ENCODE measurements around the gene NUDT9. TPM values are rescaled to one million over a fixed set of nuclear protein-coding genes. Genes with fewer than 3 reads are reported as not detected.

Gene NUDT9
- polyA plus RNA-seq, 4 donors: 69.7 to 79.8 (median 72.0) TPM

DNA sequence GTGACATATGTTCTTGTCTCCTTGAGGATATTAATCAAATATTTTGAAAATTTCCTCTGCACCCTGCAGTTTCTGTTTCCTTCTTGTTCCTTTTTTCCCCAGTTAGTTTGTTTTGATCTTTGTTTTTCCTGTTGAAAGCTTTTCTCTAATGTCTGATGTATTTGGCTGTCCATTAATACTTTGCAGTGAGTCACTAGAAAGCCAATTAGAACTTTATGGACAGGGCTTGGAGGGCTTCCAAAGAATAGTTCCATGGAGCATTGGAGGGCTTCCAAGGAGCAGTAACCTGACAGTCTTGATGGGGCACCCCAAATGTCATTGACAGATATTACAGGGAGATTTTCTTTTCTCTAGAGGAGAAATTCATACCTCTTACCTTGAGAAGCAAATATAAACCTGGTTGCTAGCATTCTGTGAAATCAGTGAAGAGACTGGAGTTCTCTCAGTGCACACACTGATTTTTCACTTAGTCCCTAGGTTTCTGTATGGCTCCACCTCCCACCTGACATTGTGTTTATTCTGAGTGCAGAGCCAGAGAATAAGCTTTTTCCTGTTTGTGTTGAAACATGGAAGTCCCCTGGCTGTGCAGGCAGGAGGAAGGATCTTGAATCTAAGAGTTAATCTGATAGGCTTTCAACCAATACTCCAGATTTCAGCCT lies 80.3 kb downstream of the NUDT9 start:
- no peak for DNase-seq (ENCODE audit: low read depth in 4 of 4, low spot score in 3 of 4)

DNA sequence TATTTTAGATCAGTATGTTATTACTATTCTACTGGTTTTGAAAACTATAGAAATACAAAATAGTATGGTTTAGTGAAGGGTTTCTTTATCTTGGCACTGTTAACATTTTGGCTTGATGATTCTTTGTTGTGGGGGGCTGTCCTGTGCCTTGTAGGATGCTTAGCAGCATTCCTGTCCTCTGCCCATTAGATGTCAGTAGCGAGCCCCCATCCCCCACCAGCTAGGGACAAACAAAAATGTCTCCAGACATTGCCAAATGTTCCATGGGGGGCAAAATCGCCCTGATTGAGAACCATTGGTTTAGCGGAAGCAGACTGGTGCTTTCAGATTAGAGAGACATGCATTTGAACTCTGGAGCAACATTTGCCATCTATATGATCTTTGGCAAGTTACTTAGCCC lies 83.5 kb downstream of the NUDT9 start:
- DNase-seq (ENCODE audit: low read depth in 4 of 4, low spot score in 3 of 4): no peak

DNA sequence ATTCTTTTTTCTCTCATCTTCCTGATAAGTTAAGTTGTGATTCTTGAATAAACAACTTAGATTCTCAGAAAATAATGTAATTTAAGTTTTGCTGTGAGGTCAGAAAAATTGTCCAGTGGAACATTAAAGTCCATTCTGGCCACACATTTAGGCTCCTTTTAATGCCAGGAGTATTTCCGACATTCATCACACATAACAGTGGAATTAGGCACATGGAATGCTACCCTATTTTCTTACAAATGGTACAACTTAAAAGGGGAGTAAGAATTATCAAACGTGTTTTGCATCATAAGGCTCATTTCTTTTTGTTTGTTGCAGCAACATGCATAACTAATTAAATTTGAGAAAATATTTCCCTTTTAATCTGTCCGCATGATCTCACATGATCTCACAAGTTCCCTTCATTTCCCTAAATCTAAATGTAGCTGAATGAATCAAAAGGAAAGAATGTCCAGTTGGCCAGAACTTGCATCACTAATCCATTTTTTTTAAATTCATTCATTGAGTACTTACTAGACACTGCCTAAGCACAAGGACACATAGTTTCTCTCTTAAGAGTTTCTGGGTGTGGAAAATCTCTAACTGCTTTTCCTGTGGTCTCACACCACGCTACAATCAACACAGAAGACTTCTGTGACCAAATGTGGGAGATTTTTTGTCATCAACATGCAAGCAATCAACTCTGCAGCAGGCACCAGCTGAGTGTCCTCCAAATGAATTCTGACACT lies 84.8 kb downstream of the NUDT9 start:
- no peak for DNase-seq (ENCODE audit: low read depth in 4 of 4, low spot score in 3 of 4)

Other genes with a start within 250 kb of the NUDT9 start
- 10 to 100 TPM; 15.8 to 20.8 (median 19.1) TPM for gene KLHL8, start 202.0 kb upstream of the NUDT9 start, polyA plus RNA-seq (ENCODE audit: insufficient read length in 4 of 4)
- under 1 TPM; 0.29 to 0.58 (median 0.42) TPM for gene HSD17B13, start 99.7 kb upstream of the NUDT9 start, polyA plus RNA-seq (ENCODE audit: insufficient read length in 4 of 4)
- gene HSD17B11, start 31.4 kb upstream of the NUDT9 start, polyA plus RNA-seq (ENCODE audit: insufficient read length in 4 of 4): 10 to 100 TPM; 56.4 to 87.1 (median 62.7) TPM
- gene SPARCL1, start 106.8 kb downstream of the NUDT9 start, polyA plus RNA-seq (ENCODE audit: insufficient read length in 4 of 4): 100 to 1,000 TPM in 1 of 4 donors, 10 to 100 TPM in 2, 1 to 10 TPM in 1; 6.5 to 158 (median 33.3) TPM
- under 1 TPM in 2 of 4 donors, not detected in 2; 0.05 to 0.06 TPM for gene DSPP, start 186.0 kb downstream of the NUDT9 start, polyA plus RNA-seq (ENCODE audit: insufficient read length in 4 of 4)
- gene DMP1, start 227.7 kb downstream of the NUDT9 start, polyA plus RNA-seq (ENCODE audit: insufficient read length in 4 of 4): under 1 TPM in 1 of 4 donors, not detected in 3; 0.15 TPM